ENCODE data around the gene ROBO2. TPM values are rescaled to one million over a fixed set of nuclear protein-coding genes. Genes with fewer than 3 reads are reported as not detected.

ROBO2 gene
- total RNA-seq, 1 donor from 2014 or later, result 0.79 TPM

GRCh38 chr3:77577264-77577663, 537.4 kb downstream of the ROBO2 start:
- Histone ChIP-seq H3K27me3 (ENCODE audit: control insufficient read depth, insufficient read depth, low read length) (no peaks in the 10 kb centered on the region), H3K4me3 (ENCODE audit: low read depth, low read length) (no peak overlapping the region), H3K36me3 (ENCODE audit: control insufficient read depth, insufficient read depth, low read length) (no peaks in the 10 kb centered on the region)
- FAIRE-seq, result no peak
- TF ChIP-seq, protein P1, sequence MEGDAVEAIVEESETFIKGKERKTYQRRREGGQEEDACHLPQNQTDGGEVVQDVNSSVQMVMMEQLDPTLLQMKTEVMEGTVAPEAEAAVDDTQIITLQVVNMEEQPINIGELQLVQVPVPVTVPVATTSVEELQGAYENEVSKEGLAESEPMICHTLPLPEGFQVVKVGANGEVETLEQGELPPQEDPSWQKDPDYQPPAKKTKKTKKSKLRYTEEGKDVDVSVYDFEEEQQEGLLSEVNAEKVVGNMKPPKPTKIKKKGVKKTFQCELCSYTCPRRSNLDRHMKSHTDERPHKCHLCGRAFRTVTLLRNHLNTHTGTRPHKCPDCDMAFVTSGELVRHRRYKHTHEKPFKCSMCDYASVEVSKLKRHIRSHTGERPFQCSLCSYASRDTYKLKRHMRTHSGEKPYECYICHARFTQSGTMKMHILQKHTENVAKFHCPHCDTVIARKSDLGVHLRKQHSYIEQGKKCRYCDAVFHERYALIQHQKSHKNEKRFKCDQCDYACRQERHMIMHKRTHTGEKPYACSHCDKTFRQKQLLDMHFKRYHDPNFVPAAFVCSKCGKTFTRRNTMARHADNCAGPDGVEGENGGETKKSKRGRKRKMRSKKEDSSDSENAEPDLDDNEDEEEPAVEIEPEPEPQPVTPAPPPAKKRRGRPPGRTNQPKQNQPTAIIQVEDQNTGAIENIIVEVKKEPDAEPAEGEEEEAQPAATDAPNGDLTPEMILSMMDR (IDR thresholded peaks at IDR 0.05; ENCODE audit: insufficient read depth, low read length, severe bottlenecking), result no peak
- no peak for DNase-seq (ENCODE audit: low read depth)

DNA sequence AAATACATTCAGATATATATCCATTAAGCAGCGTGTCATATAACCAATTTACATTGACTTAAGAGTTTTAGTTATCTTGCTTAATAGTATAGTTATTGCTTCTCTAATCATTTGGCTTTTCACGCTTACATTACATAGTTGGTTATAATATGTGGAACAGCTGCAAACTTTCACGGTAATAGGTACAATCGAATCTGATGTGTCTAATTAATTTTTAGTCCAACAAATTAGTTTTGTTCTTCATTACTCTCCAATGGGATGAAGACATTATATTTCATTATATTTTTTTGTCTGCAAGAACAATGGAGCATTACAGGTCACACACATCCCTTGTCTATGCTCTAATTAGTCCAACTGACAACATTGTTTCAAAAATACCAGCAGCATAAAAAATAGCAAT, 546.3 kb downstream of the ROBO2 start:
- DNase-seq (ENCODE audit: low read depth), result no peak
- no peak for FAIRE-seq
- Histone ChIP-seq H3K36me3 (ENCODE audit: control insufficient read depth, insufficient read depth, low read length) (no peaks in the 10 kb centered on the region), H3K27me3 (ENCODE audit: control insufficient read depth, insufficient read depth, low read length) (no peaks in the 10 kb centered on the region), H3K4me3 (ENCODE audit: low read depth, low read length) (no peak overlapping the region)
- TF ChIP-seq, protein P1 (IDR thresholded peaks at IDR 0.05; ENCODE audit: insufficient read depth, low read length, severe bottlenecking), result no peak

DNA sequence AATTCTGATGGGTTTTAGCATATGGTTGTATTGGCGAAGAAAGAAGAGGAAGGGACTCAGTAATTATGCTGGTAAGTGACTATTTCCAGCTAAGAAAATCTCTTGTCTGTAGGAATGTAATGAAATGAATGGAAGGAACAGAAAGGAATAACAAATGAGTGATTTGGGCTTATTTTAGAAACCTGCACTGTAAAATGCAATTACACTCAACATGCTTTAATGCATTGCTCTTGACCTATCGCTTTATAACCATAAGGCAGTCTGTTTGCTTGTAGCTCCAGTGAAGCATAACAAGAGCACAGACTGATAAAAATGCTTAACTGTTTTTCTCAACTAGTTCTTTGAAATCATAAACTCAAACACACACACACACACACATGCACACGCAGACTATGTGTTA, 549.0 kb downstream of the ROBO2 start:
- TF ChIP-seq, protein P1 (IDR thresholded peaks at IDR 0.05; ENCODE audit: insufficient read depth, low read length, severe bottlenecking), result no peak
- FAIRE-seq (no peak), DNase-seq (ENCODE audit: low read depth) (no peak)
- Histone ChIP-seq H3K4me3 (ENCODE audit: low read depth, low read length) (no peak overlapping the region), H3K27me3 (ENCODE audit: control insufficient read depth, insufficient read depth, low read length) (no peaks in the 10 kb centered on the region), H3K36me3 (ENCODE audit: control insufficient read depth, insufficient read depth, low read length) (no peaks in the 10 kb centered on the region)

DNA sequence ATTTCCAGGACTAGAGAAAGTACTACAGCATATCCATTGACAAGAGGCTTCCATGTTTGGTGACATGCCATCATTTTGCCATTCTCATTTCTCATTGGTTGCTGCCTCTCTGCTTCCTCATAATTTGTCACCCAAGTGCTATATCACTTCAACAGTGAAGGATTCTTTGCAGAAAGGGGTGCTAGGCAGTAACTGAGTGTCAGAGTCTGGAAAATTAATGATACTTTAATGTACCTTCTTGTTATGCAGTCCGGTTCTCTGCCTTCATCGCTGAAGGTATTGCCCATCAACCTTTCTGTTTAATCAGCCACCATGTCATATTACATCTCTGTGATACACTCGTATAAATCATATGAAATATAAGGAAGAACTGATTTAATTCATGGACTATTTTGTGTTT, 550.3 kb downstream of the ROBO2 start:
- DNase-seq (ENCODE audit: low read depth) (no peak), FAIRE-seq (no peak)
- no peak overlapping the region for H3K4me3 ChIP-seq (ENCODE audit: low read depth, low read length)
- TF ChIP-seq, protein P1 (IDR thresholded peaks at IDR 0.05; ENCODE audit: insufficient read depth, low read length, severe bottlenecking), result no peak
- H3K27me3 ChIP-seq (ENCODE audit: control insufficient read depth, insufficient read depth, low read length), result no peaks in the 10 kb centered on the region
- no peaks in the 10 kb centered on the region for H3K36me3 ChIP-seq (ENCODE audit: control insufficient read depth, insufficient read depth, low read length)

- Histone ChIP-seq H3K27me3 (ENCODE audit: control insufficient read depth, insufficient read depth, low read length) (no peaks in the 10 kb centered on the region), H3K4me3 (ENCODE audit: low read depth, low read length) (no peak overlapping the region), H3K36me3 (ENCODE audit: control insufficient read depth, insufficient read depth, low read length) (no peaks in the 10 kb centered on the region)
- FAIRE-seq, result no peak
- TF ChIP-seq, protein P1 (IDR thresholded peaks at IDR 0.05; ENCODE audit: insufficient read depth, low read length, severe bottlenecking), result no peak
- DNase-seq (ENCODE audit: low read depth), result no peak
These were observed 555.5 kb downstream of the ROBO2 start for GRCh38 chr3:77595371-77595870.

DNA sequence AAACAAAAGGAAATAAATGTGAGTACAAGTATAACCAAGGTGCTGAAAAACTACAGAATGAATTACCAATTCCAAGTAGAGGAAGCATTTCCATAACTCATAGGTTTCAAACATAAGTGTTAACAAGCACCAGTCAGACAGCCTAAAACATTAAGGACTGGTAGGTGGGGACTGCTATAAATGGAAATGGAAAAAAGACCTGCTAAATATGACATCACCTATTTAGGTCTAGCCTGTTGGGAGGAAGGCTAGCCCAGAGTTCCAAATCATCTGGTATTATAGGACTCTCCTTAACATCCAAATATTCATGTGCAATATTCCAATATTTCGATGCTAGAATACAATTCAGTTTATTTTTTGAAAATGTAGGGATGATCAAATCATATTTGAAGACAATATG, 560.0 kb downstream of the ROBO2 start:
- no peak overlapping the region for H3K4me3 ChIP-seq (ENCODE audit: low read depth, low read length)
- FAIRE-seq (no peak), DNase-seq (ENCODE audit: low read depth) (no peak)
- TF ChIP-seq, protein P1 (IDR thresholded peaks at IDR 0.05; ENCODE audit: insufficient read depth, low read length, severe bottlenecking), result no peak
- no peaks in the 10 kb centered on the region for H3K27me3 ChIP-seq (ENCODE audit: control insufficient read depth, insufficient read depth, low read length)
- H3K36me3 ChIP-seq (ENCODE audit: control insufficient read depth, insufficient read depth, low read length), result no peaks in the 10 kb centered on the region
